GM12878 (cell line): ENCODE data around the gene SET. TPM values are rescaled to one million over a fixed set of nuclear protein-coding genes. Genes with fewer than 3 reads are reported as not detected.

Experiments
- FOXK2 ChIP-seq: fragments of 450-650 bp; IDR thresholded peaks from 2 replicates; pipeline ENCODE4 v1.6.1; 2017; ENCODE audit warnings: mild to moderate bottlenecking, moderate library complexity
- HDAC6 ChIP-seq: fragments of 200-600 bp; sonication (generic); IDR thresholded peaks from one replicate; pipeline ENCODE4 v1.8.0; 2017; ENCODE audit warnings: antibody characterized with exemption; ENCODE audit not compliant: unreplicated experiment
- NFYB ChIP-seq: IDR thresholded peaks from 2 replicates; pipeline ENCODE4 v1.6.1; 2011; ENCODE audit warnings: low read depth, mild to moderate bottlenecking, low read length, improper control_type of control experiment, moderate library complexity; ENCODE audit not compliant: insufficient read depth
- POLR2A ChIP-seq: IDR thresholded peaks from 2 replicates; pipeline ENCODE4 v1.6.1; 2011; ENCODE audit warnings: low read depth, mild to moderate bottlenecking, low read length
- RB1 ChIP-seq: fragments of 450-650 bp; formaldehyde crosslinking; IDR thresholded peaks from 2 replicates; pipeline ENCODE4 v1.6.1; 2017; ENCODE audit warnings: mild to moderate bottlenecking, borderline replicate concordance
- RCOR1 ChIP-seq: conservative IDR thresholded peaks from 2 replicates; pipeline ENCODE4 v1.6.1; 2012; ENCODE audit warnings: low read depth, low read length, improper control_type of control experiment
- polyA plus RNA-seq, 11 experiments: library from polyadenylated mRNA; depleted of rRNA in 4 of 11; unstranded in 6 of 11; stranded (reverse) in 5 of 11; fragments of >200 nt; fragmentation: Nextera tagmentation in 4 of 11; fragmentation: Illumina TruSeq in 1 of 11; extraction: Ambion mirVana in 4 of 11; extraction: Trizol in 1 of 11; gene quantifications; 1 replicate in 1 of 11; 2 replicates in 10 of 11; pipeline versions ENCODE4 v1.2.1 to v1.2.3, GENCODE V29; 2011 to 2016; ENCODE audit warnings: inconsistent platforms in 2 of 11, missing spikeins in 2 of 11, low read depth in 1 of 11
- total RNA-seq, 4 experiments: library from RNA; depleted of rRNA in 3 of 4; stranded (reverse); fragments of >200 nt in 3 of 4; fragmentation: Illumina TruSeq in 1 of 4; extraction: Trizol in 1 of 4; gene quantifications; 2 replicates each; pipeline versions ENCODE4 v1.2.1 to v1.2.3, GENCODE V29; 2013 to 2021
- TF ChIP-seq, protein P1 (sequence below): fragments of 450-650 bp; IDR thresholded peaks from 2 replicates; pipeline ENCODE4 v1.6.1; 2017; ENCODE audit warnings: antibody characterized with exemption, mild to moderate bottlenecking, moderate library complexity
- TF ChIP-seq, protein P2 (sequence below): fragments of 450-650 bp; formaldehyde crosslinking; IDR thresholded peaks from 2 replicates; pipeline ENCODE4 v1.4.0; 2022; ENCODE audit warnings: mild to moderate bottlenecking, moderate library complexity
- TF ChIP-seq, protein P3 (sequence below): IDR thresholded peaks from 2 replicates; pipeline ENCODE4 v1.6.1; 2012; ENCODE audit warnings: improper control_type of control experiment, low read depth, low read length; ENCODE audit not compliant: insufficient replicate concordance

SET gene
- total and polyA plus RNA-seq, 10 of the 15 experiments (the other 5 are each of a cell fraction or from before 2014, with no cell fraction given) = 284 to 706 (median 445) TPM

DNA sequence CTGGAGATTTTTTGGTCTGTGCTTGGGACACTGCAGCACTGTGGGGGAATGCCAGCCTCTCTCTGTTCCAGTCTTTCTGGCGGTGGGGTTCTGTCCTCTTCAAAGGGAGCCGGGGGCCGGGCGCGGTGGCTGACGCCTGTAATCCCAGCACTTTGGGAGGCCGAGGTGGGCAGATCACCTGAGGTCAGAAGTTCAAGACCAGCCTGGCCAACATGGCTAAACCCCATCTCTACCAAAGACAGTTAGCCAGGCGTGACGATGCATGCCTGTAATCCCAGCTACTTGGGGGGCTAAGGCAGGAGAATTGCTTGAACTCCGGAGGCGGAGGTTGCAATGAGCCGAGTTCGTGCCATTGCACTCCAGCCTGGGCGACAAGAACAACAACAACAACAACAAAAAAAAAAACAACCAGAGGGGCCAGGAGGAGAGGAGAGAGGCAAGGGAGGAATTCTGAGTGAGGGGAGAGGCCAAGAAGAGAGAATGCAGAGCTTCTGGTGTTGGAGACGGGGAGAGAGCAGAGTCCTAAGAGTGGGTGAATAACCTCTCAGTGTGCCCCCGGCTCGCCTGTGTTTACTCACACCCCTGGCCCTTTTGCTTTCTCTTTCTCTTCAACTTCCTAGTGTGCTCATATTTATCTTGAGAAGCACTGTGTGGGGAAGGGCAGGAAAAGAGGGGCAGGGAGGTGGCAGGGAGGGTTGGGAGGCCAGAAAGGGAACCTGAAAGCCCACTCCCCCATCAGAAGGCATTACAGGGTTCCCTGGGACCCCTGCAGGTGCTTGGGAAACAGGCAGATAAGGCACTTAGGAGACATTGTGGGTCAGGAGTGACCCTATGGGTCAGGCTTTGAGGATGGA is 3.2 kb upstream of the SET start (continued):
- TF ChIP-seq, protein P1, sequence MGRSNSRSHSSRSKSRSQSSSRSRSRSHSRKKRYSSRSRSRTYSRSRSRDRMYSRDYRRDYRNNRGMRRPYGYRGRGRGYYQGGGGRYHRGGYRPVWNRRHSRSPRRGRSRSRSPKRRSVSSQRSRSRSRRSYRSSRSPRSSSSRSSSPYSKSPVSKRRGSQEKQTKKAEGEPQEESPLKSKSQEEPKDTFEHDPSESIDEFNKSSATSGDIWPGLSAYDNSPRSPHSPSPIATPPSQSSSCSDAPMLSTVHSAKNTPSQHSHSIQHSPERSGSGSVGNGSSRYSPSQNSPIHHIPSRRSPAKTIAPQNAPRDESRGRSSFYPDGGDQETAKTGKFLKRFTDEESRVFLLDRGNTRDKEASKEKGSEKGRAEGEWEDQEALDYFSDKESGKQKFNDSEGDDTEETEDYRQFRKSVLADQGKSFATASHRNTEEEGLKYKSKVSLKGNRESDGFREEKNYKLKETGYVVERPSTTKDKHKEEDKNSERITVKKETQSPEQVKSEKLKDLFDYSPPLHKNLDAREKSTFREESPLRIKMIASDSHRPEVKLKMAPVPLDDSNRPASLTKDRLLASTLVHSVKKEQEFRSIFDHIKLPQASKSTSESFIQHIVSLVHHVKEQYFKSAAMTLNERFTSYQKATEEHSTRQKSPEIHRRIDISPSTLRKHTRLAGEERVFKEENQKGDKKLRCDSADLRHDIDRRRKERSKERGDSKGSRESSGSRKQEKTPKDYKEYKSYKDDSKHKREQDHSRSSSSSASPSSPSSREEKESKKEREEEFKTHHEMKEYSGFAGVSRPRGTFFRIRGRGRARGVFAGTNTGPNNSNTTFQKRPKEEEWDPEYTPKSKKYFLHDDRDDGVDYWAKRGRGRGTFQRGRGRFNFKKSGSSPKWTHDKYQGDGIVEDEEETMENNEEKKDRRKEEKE = no peak
- TF ChIP-seq RB1 (no peak), POLR2A (peak; percentile 64), HDAC6 (no peak), FOXK2 (peak; percentile 72), NFYB (no peak), RCOR1 (no peak)
- TF ChIP-seq, protein P2, sequence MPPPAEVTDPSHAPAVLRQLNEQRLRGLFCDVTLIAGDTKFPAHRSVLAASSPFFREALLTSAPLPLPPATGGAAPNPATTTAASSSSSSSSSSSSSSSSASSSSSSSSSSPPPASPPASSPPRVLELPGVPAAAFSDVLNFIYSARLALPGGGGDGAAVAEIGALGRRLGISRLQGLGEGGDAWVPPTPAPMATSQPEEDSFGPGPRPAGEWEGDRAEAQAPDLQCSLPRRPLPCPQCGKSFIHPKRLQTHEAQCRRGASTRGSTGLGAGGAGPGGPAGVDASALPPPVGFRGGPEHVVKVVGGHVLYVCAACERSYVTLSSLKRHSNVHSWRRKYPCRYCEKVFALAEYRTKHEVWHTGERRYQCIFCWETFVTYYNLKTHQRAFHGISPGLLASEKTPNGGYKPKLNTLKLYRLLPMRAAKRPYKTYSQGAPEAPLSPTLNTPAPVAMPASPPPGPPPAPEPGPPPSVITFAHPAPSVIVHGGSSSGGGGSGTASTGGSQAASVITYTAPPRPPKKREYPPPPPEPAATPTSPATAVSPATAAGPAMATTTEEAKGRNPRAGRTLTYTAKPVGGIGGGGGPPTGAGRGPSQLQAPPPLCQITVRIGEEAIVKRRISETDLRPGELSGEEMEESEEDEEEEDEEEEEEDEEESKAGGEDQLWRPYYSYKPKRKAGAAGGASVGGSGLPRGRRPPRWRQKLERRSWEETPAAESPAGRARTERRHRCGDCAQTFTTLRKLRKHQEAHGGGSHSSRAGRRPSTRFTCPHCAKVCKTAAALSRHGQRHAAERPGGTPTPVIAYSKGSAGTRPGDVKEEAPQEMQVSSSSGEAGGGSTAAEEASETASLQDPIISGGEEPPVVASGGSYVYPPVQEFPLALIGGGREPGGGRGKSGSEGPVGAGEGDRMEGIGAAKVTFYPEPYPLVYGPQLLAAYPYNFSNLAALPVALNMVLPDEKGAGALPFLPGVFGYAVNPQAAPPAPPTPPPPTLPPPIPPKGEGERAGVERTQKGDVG (CRISPR knock-in tag) = no peak
- TF ChIP-seq, protein P3, sequence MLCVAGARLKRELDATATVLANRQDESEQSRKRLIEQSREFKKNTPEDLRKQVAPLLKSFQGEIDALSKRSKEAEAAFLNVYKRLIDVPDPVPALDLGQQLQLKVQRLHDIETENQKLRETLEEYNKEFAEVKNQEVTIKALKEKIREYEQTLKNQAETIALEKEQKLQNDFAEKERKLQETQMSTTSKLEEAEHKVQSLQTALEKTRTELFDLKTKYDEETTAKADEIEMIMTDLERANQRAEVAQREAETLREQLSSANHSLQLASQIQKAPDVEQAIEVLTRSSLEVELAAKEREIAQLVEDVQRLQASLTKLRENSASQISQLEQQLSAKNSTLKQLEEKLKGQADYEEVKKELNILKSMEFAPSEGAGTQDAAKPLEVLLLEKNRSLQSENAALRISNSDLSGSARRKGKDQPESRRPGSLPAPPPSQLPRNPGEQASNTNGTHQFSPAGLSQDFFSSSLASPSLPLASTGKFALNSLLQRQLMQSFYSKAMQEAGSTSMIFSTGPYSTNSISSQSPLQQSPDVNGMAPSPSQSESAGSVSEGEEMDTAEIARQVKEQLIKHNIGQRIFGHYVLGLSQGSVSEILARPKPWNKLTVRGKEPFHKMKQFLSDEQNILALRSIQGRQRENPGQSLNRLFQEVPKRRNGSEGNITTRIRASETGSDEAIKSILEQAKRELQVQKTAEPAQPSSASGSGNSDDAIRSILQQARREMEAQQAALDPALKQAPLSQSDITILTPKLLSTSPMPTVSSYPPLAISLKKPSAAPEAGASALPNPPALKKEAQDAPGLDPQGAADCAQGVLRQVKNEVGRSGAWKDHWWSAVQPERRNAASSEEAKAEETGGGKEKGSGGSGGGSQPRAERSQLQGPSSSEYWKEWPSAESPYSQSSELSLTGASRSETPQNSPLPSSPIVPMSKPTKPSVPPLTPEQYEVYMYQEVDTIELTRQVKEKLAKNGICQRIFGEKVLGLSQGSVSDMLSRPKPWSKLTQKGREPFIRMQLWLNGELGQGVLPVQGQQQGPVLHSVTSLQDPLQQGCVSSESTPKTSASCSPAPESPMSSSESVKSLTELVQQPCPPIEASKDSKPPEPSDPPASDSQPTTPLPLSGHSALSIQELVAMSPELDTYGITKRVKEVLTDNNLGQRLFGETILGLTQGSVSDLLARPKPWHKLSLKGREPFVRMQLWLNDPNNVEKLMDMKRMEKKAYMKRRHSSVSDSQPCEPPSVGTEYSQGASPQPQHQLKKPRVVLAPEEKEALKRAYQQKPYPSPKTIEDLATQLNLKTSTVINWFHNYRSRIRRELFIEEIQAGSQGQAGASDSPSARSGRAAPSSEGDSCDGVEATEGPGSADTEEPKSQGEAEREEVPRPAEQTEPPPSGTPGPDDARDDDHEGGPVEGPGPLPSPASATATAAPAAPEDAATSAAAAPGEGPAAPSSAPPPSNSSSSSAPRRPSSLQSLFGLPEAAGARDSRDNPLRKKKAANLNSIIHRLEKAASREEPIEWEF = no peak
- TF ChIP-seq, all 136 proteins: peak for 8
